Activated CD4-positive, alpha-beta T cell treated with anti-CD3 and anti-CD28 coated beads, Interleukin-2, amount 50 U/mL, for 24 hours (primary cell): ENCODE data around the gene CEP350.

Source experiments
- DNase-seq, 2 donors: peaks; one replicate each; pipeline ENCODE4 v3.0.0-alpha.2; 2020; ENCODE audit warnings: low read depth in 1 of 2, low spot score in 1 of 2

The CEP350 gene

DNA sequence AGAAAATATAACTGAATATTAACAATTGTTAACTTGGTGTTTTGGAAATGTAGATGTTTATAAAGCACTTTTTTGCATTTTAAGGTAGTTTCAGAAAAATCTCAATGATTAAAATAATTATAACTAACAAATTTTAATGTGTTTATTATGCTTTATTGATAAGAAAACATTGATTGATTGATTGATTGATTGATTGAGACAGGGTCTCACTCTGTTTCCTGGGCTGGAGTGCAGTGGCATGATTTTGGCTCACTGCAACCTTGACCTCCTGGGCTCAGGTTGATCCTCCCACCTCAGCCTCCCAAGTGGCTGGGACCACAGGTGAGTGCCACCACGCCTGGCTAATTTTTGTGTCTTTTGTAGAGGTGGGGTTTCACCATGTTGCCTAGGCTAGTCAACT lies 106.4 kb downstream of the CEP350 start:
- DNase-seq, result no peak

DNA sequence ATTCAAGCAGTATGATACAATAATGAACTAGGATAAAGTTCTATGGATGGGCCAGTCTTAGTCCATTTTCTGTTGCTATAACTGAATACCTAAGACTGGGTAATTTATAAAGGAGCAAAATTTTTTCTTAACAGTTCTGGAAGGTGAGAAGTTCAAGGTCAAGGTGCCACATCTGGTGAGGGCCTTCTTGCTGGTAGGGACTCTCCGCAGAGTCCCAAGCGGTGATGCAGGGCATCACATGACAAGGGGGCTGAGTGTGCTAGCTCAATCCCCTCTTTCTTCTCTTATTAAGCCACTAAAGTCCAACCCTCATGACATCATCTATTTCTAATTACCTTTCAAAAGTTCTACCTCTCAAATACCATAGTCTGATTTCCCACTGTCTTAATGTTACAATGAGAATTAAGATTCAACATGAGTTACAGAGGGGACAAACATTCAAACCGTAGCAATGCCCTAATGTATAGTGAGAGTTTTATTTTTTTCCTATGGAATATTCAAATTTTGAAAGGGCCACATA lies 107.9 kb downstream of the CEP350 start:
- no peak for DNase-seq

DNA sequence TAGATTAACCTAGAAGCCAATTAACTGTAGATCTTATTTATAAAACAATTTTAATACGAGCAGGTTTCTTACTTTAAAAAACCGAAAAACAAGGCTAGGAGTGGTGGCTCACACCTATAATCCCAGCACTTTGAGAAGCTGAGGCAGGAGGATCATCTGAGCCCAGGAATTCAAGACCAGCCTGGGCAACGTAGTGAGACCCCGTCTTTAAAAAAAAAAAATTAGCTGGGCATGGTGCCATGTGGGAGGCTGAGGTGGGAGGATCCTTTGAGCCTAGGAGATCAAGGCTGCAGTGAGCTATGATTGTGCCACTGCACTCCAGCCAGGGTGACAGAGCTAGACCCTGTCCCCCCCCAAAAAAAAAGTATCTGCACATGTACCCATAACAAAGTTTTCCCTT lies 110.8 kb downstream of the CEP350 start:
- no peak for DNase-seq

DNA sequence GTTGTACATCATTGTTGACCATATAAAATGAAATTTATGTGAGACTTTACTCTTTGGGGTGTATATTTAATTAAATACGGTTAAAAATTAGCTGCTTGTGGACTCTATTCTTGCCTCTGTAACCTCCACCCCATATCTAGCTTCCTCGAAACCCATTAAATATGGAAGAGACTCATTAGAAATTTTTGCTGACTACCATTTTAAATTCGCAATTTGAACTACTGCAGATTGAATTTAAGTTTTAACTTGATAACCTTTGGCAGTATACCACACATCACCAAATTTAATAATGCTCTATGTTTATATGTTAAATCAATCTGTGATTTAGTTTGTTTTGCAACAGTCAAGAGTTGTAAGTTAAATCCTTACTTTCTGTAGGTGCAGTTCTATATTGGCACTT lies 111.5 kb downstream of the CEP350 start:
- no peak for DNase-seq

DNA sequence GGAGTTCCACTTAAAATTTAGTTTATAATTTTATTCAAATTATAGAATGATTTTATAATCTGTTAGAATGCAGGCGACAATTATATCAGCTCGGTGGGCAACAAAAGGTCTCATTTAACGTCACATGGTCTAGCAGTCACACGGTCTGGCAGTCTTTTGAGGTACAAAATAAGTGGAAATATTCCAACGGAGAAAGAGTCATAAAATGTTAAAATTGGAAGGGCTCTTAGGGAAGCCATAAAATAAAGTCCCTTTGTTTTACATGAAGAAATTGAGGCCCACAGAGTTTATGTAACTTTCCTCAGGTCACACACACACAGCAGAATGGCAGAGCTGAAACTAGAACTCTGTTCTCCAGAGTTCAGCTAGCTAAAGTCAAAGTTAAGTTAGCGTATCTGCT lies 115.7 kb downstream of the CEP350 start:
- no peak for DNase-seq

DNA sequence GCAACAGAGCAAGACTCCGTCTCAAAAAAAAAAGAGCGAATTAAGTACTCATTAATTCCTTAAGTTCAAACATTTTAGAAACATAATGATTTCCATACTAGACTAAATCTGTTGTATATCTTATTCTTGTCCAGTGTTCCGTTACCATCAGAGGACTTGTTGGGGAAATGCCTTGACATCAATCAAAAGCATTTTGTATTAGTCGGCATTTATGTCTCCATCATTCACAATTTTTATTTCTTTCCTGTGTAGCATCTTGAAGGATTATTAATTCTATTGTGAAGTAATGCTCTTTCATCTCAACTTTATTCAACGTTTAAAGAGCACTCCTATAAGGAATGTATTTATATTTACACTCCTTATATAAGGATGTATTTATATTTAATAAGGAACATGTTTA lies 117.1 kb downstream of the CEP350 start:
- DNase-seq, result no peak

DNA sequence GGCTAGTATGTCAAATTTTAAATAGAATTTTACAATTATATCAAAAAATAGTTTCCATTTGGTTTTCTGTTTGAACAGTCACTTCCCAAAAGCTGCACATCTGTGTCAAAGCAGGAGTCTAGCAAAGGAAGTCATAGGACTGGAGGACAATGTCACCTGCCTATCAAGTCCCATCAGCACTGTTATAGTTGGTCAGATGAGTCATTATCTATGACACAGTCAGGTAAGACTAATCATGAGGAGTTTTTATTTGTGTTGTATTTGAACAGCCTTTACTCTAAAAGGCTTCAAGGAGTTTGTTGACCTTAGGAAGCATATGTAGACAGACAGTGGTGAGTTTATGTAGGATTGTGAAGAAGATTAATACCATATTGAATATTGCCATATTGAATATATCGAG lies 125.8 kb downstream of the CEP350 start:
- no peak for DNase-seq

DNA sequence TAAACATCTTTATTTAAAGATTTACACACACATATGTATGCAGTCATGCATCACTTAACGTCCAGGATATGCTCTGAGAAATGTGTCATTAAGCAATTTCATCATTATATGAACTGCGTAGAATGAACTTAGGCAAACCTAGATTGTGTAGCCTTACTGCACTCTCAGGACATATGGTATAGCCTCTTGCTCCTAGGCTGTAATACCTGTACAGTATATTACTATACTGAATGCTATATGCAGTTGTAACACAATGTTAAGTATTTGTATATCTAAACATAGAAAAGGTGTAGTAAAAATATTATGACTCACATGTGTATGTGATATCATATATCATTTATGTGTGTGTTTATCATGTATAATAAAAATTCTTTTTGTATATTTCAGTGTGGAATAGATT lies 126.9 kb downstream of the CEP350 start:
- no peak for DNase-seq

DNA sequence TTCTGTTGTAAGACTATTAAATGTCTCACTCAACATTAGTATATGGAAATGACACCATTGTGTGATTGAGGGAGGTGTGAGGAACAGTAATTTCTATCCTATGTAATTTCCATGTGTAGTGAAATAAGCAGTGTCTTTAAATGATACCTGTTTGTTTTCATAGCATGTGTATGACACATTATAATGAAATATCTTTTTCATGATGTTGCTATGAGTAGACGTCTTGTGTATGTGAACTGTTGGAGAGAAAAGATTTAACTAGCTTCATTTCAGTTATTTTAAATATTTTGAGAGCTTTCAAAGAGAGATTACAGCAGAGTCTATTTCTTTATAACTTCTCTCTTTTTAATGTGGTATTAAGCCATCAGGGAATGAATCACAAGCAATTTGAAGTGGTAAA lies 128.6 kb downstream of the CEP350 start:
- no peak for DNase-seq

DNA sequence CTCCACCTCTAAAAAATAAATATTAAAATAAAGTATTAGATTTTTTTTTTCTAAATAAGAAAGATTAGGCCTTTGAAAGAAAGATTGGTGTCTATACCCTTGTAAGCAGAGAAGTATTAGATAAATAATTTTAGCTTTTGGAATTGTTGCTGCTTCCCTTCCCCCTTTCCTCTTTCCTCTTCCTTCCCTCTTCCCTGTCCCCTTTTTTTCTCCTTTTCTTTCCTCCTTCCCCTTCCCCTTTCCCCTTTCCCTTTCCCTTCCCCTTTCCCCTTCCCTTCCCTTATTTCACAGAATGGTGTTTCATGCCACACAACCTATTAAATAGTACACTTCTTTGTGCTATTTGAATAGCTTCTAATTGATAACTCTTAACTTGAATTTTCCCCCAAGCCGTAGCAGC lies 130.3 kb downstream of the CEP350 start:
- DNase-seq, result no peak

DNA sequence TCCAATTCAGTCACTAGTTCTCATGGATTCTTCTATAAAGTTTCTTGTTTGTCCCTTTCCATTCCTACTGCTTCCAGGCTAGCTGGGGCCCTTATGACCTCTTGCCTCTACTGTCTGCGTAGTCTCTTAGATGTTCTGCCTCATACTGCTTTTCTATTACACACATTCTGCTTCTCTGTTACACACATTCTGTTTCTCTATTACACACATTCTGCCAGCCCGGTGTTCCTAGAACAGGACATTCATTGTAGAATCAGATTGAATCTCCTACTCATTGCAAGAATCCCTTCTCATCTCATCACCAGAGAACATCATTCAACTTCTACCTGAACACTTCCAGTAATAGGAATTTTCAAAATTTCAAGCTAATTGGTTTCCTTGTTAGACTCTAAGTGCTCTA lies 130.7 kb downstream of the CEP350 start:
- no peak for DNase-seq

DNA sequence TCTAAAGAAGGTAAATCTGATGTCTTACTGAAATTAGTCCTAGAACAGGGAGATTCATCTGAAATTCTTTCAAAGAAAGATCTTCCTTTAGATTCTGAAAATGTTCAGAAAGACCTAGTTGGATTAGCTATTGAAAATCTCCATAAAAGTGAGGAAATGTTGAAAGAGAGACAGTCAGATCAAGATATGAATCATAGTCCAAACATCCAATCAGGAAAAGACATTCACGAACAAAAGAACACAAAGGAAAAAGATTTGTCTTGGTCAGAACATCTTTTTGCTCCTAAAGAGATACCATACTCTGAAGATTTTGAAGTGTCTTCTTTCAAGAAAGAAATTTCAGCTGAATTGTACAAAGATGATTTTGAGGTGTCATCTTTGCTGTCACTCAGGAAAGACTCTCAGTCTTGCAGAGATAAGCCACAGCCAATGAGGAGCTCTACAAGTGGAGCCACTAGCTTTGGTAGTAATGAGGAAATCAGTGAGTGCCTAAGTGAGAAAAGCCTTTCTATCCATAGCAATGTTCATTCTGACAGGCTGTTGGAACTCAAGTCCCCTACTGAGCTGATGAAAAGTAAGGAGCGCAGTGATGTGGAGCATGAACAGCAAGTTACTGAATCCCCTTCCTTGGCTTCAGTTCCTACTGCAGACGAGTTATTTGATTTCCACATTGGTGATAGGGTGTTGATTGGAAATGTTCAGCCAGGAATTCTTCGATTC lies 138.5 kb downstream of the CEP350 start:
- DNase-seq, result no peak

DNA sequence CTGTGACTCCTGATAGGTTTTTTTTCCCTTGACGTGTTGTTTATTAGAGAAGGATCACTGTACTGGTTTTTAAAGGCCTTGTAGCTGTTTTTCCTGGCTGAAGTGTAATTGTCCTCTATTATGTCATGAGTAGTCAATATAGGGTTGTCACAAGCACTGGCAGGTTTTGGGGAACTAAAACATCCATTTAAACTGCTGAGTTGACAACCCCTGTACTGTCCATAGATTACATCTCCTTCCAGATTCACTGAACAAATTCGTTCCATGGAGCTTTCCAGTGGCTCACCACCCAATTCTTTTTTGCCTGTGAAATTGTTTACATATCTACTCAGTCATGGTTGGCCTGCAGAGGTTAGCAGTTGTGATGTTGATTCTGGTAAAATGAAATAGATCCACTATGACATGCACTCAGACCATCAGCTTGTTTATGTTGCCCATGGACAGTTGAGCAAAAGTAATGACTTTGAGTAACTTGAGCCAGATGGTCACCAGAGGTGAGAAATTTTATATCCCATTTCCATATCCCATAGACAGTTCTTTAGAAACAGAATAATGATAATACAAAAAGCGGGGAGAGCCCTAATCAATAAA lies 140.2 kb downstream of the CEP350 start:
- no peak for DNase-seq

DNA sequence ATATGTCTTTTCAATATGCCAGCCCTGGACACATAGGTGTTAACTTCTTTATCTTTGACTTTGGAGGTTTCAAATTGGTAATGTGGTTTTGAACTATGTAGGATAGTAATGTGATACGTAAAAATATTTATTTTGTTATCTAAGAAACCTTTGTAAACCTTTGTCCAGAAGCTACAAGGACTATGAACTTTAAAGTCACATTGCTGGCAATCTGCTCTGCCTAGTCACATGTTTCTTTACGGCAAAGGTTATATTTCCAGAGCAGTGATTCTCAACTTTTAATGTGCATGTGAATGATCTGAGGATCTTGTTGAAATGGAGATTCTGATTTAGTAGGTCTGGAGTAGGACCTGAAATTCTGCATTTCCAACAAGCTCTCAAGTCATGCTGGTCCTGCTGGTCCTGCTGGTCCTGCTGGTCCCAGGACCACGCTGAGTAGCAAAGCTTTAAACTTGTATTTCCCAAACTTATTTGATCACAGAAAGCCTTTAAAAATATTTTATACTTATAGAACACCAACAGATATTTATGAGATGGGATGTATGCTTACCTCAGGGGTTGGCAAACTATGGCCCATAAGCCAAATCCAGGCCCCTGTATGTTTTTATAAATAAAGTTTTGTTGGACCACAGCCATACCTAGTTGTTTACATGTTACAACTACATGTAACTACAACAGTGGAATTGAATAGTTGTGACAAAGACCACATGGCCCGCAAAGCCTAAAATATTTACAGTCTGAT lies 142.1 kb downstream of the CEP350 start:
- no peak for DNase-seq

DNA sequence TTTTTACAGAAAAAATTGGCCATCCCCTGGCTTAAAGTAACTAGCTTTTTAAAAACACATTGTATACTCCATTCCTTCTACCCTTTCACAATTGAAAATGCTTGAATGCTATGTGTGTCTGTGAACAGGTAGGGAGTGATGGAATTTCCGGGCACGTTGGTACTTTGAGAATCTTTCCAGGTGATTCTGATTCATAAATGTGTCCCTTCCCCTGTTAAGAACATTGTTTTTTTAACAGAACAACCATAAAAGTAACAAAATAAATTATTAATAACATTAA lies 142.7 kb downstream of the CEP350 start:
- no peak for DNase-seq

DNA sequence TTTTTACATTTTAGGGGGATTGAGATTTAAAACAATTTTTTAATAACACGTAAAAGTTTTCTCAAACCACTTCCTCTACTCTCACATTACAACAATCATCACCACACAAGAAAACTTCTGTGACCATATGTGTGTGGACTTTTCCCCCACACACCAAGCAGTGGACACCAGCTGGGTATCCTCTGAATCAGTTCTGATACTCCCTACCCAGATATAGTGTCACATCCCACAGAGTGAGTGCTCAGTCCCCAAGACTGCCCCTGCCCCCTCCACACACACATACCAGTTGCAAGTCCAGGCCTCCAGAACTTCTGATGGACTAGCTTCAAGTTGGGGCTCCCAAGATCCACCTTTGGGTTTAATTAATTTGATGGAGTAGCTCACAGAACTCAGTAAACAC lies 146.8 kb downstream of the CEP350 start:
- no peak for DNase-seq

DNA sequence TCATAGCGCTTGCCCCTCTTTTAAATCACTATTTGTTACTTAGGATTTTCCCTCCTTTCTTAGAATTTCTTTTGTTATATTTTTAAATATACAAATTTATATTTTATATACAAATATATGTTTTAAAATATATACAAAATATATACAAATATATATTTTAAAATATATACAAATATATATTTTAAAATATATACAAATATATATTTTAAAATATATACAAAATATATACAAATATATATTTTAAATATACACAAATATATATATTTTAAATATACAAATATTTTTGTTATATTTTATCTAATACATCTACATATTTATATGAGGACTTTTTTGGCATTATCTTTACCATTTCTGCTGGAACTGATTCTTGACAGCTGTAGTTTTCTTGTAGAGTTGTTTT lies 149.2 kb downstream of the CEP350 start:
- DNase-seq, result no peak

DNA sequence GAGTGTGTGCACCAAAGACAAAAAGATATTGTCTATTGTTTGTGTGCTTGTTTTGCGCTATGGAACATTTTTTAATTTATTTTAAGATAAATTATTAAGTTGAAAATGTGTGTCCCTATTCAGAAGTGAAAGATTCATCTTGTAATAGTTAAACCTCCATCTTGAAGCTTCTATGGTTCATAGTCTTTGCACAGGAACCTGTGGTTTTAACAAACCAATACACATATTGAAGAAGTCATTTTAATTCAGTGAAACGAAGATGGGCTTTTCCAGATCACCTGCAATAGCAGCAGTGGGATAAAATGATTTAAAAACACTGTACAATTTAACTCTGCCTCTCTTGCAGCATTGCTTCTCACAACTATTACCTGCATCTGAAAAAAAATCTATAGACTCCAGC lies 157.5 kb downstream of the CEP350 start:
- DNase-seq, result no peak

DNA sequence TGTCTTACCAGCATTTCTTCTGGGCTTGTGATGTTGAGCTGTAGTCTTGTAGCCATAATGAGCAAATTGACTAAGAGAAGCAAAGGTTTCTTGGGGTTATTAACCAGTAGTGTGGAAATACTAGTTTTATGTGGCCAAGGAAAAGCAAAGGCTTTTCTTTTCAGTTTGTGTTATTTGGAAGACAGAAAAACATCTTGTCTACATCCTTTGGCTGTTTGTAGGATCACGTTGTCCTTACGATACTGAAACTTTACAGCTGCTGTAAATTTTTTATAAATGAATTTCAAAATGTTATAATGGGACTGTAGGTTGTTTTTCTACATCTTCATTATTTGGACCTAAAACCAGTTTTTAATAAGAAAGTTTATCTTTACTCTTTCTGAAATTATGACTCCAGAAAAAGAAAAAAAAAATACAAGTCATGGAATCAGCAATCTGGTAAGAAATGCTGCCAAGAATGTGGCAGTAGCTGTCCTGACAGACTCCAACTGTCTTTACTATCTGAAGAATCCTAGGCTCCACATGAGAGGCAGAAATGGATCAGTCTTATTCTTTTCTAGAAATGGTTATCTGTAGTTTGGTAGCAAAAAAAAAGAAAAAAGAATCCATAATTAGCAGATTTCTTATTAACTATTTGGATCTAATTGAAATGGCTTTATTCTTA lies 158.5 kb downstream of the CEP350 start:
- no peak for DNase-seq

DNA sequence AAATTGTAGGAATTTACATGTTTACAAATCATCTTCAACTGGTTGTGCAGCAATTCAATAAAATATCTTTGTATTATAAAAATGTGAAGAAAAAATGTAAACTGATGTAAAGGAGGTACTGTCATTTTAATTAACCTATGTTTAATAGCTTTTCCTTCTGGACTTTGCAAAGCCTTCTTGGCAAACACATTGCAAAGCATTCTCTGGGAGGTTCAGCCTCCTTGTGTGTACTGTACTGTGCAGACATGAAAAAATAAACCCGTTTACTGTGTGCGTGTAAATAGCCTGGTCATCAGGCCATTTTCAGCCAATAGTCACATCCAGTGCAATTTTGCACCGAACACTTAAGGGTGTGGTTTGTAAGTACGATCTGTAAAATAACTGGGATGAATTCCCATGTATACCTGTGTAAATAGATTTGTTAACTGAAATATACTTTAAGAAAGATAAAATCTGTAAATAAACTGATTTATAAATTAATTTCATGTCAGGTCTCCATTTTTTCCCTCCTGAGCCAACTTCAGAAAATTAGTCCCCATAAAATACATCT lies 159.9 kb downstream of the CEP350 start:
- no peak for DNase-seq

DNA sequence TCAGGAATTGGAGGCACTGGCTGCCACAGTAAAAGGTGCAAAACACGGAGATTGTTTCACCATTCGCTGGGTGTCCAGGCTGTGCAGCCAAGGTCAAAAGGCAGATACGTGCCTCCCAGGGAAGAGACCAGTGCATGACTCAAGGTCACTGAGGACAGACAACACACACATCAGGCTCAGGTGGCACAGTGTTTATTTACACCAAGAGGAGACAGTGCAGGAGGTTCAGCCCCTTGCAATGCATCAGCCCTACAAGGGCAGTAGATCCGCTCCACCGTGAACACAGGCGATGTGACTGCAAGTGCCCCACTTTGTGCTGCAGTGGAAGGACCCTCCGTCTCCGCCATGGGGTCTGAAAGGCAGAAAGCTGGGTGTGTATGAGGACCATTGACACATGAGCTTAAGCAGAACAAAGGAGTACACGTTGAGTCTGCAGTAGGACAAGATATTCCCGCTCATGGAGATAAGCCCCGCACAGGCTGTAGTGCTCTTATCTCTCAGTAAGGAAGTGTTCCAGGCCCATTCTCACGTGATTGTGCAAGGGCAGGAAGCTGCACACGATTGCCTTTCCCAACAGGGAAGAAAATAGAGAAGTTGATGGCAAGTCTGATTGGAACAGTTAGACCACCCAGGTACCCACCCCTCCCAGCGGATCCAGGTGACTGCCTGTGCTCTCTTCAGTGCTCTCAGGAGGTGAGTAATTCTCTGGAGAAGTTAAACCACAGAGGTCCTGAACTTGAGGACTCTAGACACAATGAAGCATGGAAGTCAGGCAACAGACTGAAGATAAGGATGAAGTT lies 162.6 kb downstream of the CEP350 start:
- DNase-seq, result no peak
